Body of pancreas (tissue), 4 donors: ENCODE results near the gene CFAP20.

Experiments
- POLR2A ChIP-seq, 3 donors: fragments of 450-650 bp; IDR thresholded peaks; one replicate each; pipeline ENCODE4 v1.6.1; 2016; ENCODE audit warnings: antibody characterized with exemption in 3 of 3, mild to moderate bottlenecking in 2 of 3
- TF ChIP-seq, protein P1 (sequence below), 7 experiments: fragments of 450-650 bp in 4 of 7; fragments of 200-600 bp in 3 of 7; sonication (generic) in 3 of 7; IDR thresholded peaks; one replicate each; pipeline ENCODE4 v1.5.1; 2016 to 2019; ENCODE audit warnings: antibody characterized with exemption in 7 of 7

DNA sequence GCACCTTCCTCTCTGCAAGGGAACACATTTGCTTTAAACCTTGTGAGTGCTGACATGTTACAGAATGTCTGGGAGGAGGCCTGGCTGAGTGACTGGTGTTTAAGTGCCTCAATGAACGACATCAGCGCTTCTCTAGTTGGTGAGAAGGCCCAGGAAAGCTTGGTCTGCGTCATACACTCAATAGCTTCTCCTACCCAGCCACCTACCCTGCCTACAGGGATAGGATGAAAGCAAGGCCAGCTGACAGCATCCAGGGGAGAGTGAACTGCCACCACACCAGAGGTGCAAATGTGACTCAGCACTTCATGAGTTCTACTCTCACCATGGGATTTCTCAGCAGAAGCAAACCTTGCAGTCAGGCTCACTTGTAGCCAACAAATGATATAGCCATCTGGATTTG is 31.7 kb upstream of the CFAP20 start:
- TF ChIP-seq, protein P1, sequence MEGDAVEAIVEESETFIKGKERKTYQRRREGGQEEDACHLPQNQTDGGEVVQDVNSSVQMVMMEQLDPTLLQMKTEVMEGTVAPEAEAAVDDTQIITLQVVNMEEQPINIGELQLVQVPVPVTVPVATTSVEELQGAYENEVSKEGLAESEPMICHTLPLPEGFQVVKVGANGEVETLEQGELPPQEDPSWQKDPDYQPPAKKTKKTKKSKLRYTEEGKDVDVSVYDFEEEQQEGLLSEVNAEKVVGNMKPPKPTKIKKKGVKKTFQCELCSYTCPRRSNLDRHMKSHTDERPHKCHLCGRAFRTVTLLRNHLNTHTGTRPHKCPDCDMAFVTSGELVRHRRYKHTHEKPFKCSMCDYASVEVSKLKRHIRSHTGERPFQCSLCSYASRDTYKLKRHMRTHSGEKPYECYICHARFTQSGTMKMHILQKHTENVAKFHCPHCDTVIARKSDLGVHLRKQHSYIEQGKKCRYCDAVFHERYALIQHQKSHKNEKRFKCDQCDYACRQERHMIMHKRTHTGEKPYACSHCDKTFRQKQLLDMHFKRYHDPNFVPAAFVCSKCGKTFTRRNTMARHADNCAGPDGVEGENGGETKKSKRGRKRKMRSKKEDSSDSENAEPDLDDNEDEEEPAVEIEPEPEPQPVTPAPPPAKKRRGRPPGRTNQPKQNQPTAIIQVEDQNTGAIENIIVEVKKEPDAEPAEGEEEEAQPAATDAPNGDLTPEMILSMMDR (IDR thresholded peaks at IDR 0.05) = no peak
- TF ChIP-seq POLR2A (IDR thresholded peaks at IDR 0.05) = no peak
